Measurements from ENCODE around the gene PIP4K2C. TPM values are rescaled to one million over a fixed set of nuclear protein-coding genes. Genes with fewer than 3 reads are reported as not detected.

Gene PIP4K2C
- total and polyA plus RNA-seq, 10 of the 15 experiments (the other 5 are each of a cell fraction or from before 2014, with no cell fraction given), result 4.8 to 25.1 (median 14.9) TPM

DNA sequence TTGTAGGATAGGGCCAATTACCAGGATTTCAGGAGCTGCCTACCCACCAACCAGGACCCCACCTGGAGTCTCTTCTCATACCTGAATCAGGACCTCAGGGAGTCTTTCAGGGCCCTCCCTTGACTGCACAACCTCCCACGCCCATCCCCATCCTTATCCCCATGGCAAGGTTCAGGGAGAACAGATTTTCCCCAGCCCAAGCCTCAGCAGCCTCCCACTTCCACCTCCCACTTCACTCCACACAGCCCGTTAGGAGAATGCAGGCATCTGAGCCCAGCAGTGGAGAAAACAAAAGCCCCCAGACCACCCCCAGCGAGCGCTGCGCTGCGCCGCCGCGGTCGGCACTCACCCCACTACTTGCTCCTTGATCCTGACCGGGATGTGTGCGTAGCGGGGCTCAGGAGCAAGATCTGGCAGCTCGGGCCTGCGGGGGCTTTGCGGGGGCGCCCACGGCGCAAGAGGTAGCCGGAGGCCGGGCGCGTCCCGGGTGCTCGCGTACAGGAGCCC, 40.6 kb downstream of the PIP4K2C start:
- H3K4me2 ChIP-seq (ENCODE audit: control insufficient read depth, insufficient read depth), result no peak overlapping the region
- H3K9ac ChIP-seq (ENCODE audit: control insufficient read depth, insufficient read depth, low read length), result no peak overlapping the region
- H3K9me3 ChIP-seq (replicated peaks; ENCODE audit: control insufficient read depth, insufficient read depth, low read length), result no peaks in the 10 kb centered on the region
- H3K4me3 ChIP-seq, result no peak overlapping the region
- no peak for ATAC-seq
- no peak for FAIRE-seq
- H3K27me3 ChIP-seq (replicated peaks in 1 of 2; ENCODE audit: control insufficient read depth in 2 of 2, insufficient read depth in 2 of 2, low read length in 1 of 2), result peaks cover 18 to 21% of the 10 kb centered on the region in 2 experiments
- RAD21 ChIA-PET (ENCODE audit: unreplicated experiment), result no interaction called here
- in situ Hi-C loops (cut with MboI), result no loop called here
- CTCF ChIA-PET, result interaction anchor here (1.2 to 1.4 kb wide), 2 partner anchors 47 to 179 kb away, joined by 4 to 11 read pairs; no protein-coding TSS in a partner anchor
- no peaks in the 10 kb centered on the region for H3K79me2 ChIP-seq (ENCODE audit: control insufficient read depth, insufficient read depth, low read length)
- H3K4me1 ChIP-seq (ENCODE audit: control insufficient read depth, insufficient read depth, low read length), result no peaks in the 10 kb centered on the region
- no peak overlapping the region for H2AFZ ChIP-seq (ENCODE audit: control insufficient read depth, low read depth, low read length)
- 36% methylated on average over 26 of the region's 26 CpGs for WGBS (ENCODE audit: insufficient coverage, insufficient replicate concordance, low lambda C conversion rate, missing lambda C conversion rate)
- TF ChIP-seq ZNF24 (IDR thresholded peaks at IDR 0.05) (no peak), SUZ12 (IDR thresholded peaks at IDR 0.05; ENCODE audit: unreplicated experiment) (peak; percentile 79), NFYA (IDR thresholded peaks at IDR 0.05; ENCODE audit: borderline replicate concordance, low read depth, low read length) (no peak)
- intact Hi-C loops (cut with micrococcal nuclease; ENCODE audit: unreplicated experiment), result no loop called here
- H4K20me1 ChIP-seq (ENCODE audit: control insufficient read depth, insufficient read depth), result no peaks in the 10 kb centered on the region
- BruUV-seq (replicated peaks), result no TSS peak
- SMC1A ChIA-PET (ENCODE audit: uncharacterized antibody, unreplicated experiment), result interaction anchor here (0.5 kb wide), 1 partner anchor 39 kb away, joined by 6 read pairs; no protein-coding TSS in a partner anchor
- DNase-seq (ENCODE audit: low read depth, low spot score), result no peak
- H3K27ac ChIP-seq (ENCODE audit: control insufficient read depth, insufficient read depth), result no peak overlapping the region
- POLR2A ChIA-PET, result interaction anchor here (0.6 kb wide), 1 partner anchor 841 kb away, joined by 3 read pairs; no protein-coding TSS in a partner anchor
- H3K36me3 ChIP-seq (ENCODE audit: control insufficient read depth in 2 of 2, insufficient read depth in 2 of 2, low read length in 1 of 2), result no peaks in the 10 kb centered on the region

DNA sequence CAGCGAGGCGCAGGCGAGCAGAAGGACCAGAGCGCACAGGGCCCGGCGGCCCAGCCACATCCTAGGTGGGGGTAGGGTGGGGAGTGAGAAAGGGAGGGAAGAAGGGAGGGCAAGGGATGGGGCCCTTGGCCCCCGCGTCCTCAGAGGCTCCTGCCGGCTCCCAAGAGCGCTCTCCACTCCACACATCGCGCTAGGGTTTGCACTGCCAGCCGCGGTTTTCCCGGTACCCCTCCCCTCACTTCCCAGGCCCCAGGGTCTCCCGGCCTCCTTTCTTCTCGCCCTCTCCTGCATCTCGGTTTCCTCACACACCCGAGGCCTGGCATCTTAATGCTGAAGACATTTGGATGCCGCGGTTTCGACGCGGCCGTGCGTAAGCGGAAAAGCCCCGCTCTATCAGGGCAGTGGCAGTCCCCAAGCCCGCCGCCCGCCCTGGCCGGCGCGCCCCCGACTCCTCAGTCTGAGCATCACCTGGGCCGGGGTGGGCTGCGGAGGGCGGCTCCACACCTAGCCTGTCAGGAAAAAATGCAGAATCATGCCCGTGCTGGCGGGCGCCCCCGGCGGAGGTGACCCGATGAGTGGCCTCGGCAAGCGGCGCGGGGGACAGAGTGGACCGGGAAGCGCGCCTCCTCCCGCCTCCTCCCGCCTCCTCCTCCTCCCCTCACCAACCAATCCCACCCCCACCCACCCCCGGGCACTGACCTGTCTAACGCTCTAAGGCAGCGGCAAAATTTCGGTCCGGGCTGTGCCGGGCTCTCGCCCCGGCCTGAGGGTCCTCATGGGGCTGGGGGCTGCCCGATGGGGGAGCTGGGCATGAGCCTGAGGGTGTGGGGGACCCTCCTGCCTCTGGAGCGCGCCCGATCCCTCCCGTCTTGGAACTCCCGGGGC, 41.3 kb downstream of the PIP4K2C start:
- no peaks in the 10 kb centered on the region for H3K4me1 ChIP-seq (ENCODE audit: control insufficient read depth, insufficient read depth, low read length)
- peak overlapping the region; percentile 49; the same call in 1 of the 2 replicates for H3K4me3 ChIP-seq
- TF ChIP-seq HDAC6 (IDR thresholded peaks at IDR 0.05; ENCODE audit: unreplicated experiment), result peak; percentile 58
- TF ChIP-seq EGR1 (IDR thresholded peaks at IDR 0.05; ENCODE audit: borderline replicate concordance in 1 of 2, low read depth in 2 of 2, low read length in 2 of 2), result no peak
- TF ChIP-seq, protein P1, sequence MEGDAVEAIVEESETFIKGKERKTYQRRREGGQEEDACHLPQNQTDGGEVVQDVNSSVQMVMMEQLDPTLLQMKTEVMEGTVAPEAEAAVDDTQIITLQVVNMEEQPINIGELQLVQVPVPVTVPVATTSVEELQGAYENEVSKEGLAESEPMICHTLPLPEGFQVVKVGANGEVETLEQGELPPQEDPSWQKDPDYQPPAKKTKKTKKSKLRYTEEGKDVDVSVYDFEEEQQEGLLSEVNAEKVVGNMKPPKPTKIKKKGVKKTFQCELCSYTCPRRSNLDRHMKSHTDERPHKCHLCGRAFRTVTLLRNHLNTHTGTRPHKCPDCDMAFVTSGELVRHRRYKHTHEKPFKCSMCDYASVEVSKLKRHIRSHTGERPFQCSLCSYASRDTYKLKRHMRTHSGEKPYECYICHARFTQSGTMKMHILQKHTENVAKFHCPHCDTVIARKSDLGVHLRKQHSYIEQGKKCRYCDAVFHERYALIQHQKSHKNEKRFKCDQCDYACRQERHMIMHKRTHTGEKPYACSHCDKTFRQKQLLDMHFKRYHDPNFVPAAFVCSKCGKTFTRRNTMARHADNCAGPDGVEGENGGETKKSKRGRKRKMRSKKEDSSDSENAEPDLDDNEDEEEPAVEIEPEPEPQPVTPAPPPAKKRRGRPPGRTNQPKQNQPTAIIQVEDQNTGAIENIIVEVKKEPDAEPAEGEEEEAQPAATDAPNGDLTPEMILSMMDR (IDR thresholded peaks at IDR 0.05 in 2 of 3, conservative IDR thresholded peaks at IDR 0.05 in 1 of 3; ENCODE audit: control insufficient read depth in 2 of 3, extremely low read depth in 1 of 3, insufficient read depth in 1 of 3, low read depth in 3 of 3, low read length in 3 of 3), result peak in 1 of 3 experiments; percentile 8; a peak in 1 of 6 replicates
- FAIRE-seq (no peak), DNase-seq (ENCODE audit: low read depth, low spot score) (no peak), ATAC-seq (peak; percentile 40)
- H3K9ac ChIP-seq (ENCODE audit: control insufficient read depth, insufficient read depth, low read length), result no peak overlapping the region
- no peak overlapping the region for H3K27ac ChIP-seq (ENCODE audit: control insufficient read depth, insufficient read depth)
- no peaks in the 10 kb centered on the region for H4K20me1 ChIP-seq (ENCODE audit: control insufficient read depth, insufficient read depth)
- WGBS (ENCODE audit: insufficient coverage, insufficient replicate concordance, low lambda C conversion rate, missing lambda C conversion rate), result 8% methylated on average over 52 of the region's 67 CpGs
- POLR2A ChIA-PET, result no interaction called here
- H3K79me2 ChIP-seq (ENCODE audit: control insufficient read depth, insufficient read depth, low read length), result no peaks in the 10 kb centered on the region
- peaks cover 17 to 18% of the 10 kb centered on the region in 2 experiments for H3K27me3 ChIP-seq (replicated peaks in 1 of 2; ENCODE audit: control insufficient read depth in 2 of 2, insufficient read depth in 2 of 2, low read length in 1 of 2)
- in situ Hi-C loops (cut with MboI), result no loop called here
- H3K36me3 ChIP-seq (ENCODE audit: control insufficient read depth in 2 of 2, insufficient read depth in 2 of 2, low read length in 1 of 2), result no peaks in the 10 kb centered on the region
- RAD21 ChIA-PET (ENCODE audit: unreplicated experiment), result interaction anchor here (0.6 to 1.0 kb wide), 3 partner anchors 27 to 51 kb away, joined by 3 to 4 read pairs (median 3); no protein-coding TSS in a partner anchor
- BruUV-seq (replicated peaks), result no TSS peak
- H2AFZ ChIP-seq (ENCODE audit: control insufficient read depth, low read depth, low read length), result peak overlapping the region; percentile 44; the same call in 1 of the 2 replicates
- CTCF ChIA-PET, result interaction anchor here (0.6 to 2.5 kb wide), 6 partner anchors 10 to 174 kb away, joined by 3 to 32 read pairs (median 7); no protein-coding TSS in a partner anchor
- peak overlapping the region; percentile 87 for H3K4me2 ChIP-seq (ENCODE audit: control insufficient read depth, insufficient read depth)
- intact Hi-C loops (cut with micrococcal nuclease; ENCODE audit: unreplicated experiment), result no loop called here
- SMC1A ChIA-PET (ENCODE audit: uncharacterized antibody, unreplicated experiment), result interaction anchor here (0.5 to 1.0 kb wide), 2 partner anchors 39 to 50 kb away, joined by 6 read pairs; no protein-coding TSS in a partner anchor
- H3K9me3 ChIP-seq (replicated peaks; ENCODE audit: control insufficient read depth, insufficient read depth, low read length), result no peaks in the 10 kb centered on the region
